EH (cell line): ENCODE measurements around the gene ZNG1F.
"Not testable (repeated sequence)": the region's sequence is repeated elsewhere in the genome, so short reads cannot be mapped to it uniquely, and the experiment has no call there.

Experiments used
- DNase-seq: peaks from one replicate; pipeline ENCODE4 v3.0.0-alpha.2; 2015; ENCODE audit warnings: low read depth

Gene ZNG1F

DNA sequence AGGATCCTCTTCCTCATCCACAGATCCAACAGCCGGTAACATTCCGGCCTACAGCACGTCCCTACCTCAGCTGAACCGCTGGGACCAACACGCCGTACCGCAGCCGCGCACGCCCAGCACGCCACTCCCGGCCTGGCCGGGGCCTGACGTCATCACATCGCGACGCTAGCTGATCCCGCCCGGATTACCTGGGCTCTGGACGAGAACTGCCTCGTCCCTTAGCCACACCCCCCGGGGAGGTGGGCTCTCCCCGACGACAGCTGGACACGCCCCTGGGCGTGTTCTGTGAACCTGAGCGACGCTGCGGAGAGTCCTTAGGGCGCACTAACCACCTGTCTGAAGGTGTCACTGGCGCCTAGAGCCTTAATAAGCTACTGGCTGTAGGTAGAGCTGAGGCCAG lies at the start of gene ZNG1F:
Gene ZNG1F (minus strand): TSS at position 101 of the 400 bp plus-strand sequence. CDS start 59 bp downstream, at position 42.
- not testable (repeated sequence) for DNase-seq

DNA sequence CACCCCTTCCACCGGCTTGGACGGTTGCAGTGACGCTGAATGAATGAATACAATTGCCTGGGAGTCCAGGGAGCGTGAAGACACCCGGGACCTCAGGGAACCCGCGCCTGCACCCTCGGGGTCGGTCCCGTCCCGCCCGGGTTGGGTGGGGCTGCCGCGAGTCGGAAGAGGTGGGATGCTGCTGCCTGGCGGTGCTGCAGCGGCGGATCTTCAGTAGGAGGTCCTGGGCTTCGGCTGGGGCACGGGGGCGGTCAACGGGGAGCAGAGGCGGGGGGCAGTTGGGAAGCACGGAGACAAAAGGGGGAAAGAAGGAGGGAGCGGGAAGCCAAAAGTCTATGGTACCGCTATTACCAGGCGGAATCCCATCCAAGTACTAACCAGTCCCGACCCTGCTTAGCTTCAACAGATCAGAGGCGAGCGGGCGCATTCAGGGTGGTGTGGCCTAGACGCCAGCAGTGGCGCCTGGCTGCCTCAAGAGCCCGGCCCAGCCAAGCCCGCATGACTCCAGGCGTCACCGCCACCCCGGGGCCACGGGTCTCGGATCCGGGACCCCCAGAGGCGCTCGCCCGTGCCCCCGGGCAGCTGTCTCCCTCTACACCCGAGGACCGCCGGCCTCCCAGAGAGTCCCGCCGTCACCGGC lies 48.1 kb upstream of the ZNG1F start:
- DNase-seq, result peak; percentile 11

DNA sequence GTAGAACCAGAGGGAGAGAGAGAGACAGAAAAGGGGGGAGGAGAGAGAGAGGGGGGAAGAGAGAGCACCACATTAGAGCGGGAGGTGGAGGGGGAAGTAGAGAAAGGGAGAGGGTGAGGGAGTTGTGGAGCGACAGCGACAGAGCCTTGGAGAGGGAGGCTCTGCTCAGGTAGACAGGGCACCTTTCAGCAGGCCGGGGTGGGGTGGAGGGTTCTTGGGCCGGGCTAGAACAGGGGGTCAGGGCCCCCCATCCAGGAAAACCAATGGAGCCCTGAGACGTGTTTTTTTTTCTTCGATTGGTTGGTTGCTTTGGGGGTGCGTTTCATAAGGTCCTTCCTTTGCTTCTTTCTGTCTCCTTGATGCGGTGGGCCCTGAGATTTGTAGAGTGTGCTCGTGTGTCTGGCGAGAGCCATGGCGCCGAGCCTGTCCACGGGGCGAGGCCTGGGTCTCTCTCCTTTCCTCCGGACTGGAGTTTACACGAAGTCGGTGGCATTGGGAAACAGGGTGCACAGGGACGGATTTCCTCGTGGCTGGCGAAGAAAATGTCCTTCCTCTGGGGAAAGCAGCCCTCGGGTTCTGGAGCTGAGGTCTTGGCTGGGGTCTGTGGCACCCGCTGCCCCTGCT lies 47.5 kb upstream of the ZNG1F start:
- not testable (repeated sequence) for DNase-seq

DNA sequence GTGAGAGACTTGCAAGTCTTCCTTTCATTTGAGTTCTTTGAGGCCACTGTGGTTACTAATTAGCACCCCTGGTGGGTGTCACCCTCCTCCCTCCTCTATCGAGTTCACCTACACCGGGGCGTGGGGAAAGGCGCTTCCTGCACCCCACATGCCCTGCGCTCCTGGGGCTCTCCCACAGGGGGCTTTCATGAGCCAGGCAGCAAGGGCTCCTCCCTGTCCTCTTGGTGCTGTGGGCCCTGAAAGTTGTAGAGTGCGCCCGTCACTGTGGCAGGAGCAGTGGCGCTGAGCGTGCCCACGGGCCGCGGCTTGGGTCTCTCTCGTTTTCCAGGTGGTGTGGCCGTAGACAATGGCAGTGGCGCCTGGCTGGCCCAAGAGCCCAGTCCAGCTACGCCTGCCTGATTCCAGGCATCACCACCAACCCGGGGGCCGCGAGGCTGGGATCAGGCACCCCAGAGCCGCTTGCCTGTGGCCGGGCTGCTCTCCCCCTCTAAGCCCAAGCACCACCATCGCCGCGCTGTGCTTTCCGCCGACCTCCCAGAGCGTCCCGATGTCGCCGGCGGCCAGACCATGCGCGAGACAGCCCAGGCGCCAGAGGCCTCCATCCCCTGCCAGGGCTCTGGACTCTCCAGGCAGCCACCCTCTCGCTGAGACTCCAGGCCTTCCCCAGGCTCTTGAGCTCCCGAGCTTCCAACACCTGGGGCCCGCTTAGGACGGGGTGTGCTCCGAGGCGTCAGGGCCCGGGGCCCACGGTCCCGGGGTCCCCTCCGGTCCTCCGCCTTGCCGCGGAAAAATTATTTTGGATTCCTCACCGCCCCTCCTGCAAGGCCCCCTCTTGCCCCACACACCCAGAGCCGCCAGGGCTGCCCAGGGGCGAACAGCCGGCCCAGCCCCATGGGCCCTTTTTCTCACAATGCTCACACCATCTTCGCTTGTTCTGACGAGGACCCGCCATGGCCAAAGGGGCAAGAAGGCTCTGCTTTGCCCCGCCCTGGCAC lies 46.0 kb upstream of the ZNG1F start:
- not testable (repeated sequence) for DNase-seq

- not testable (repeated sequence) for DNase-seq
These were observed 45.1 kb upstream of the ZNG1F start for GRCh38 chr9:41234221-41234620.

GRCh38 chr9:41232326-41232725 lies 43.2 kb upstream of the ZNG1F start:
- DNase-seq, result not testable (repeated sequence)

- not testable (repeated sequence) for DNase-seq
These were observed 41.3 kb upstream of the ZNG1F start for GRCh38 chr9:41230418-41230817.

- DNase-seq, result no peak
These were observed 40.6 kb upstream of the ZNG1F start for GRCh38 chr9:41229408-41230401.

DNA sequence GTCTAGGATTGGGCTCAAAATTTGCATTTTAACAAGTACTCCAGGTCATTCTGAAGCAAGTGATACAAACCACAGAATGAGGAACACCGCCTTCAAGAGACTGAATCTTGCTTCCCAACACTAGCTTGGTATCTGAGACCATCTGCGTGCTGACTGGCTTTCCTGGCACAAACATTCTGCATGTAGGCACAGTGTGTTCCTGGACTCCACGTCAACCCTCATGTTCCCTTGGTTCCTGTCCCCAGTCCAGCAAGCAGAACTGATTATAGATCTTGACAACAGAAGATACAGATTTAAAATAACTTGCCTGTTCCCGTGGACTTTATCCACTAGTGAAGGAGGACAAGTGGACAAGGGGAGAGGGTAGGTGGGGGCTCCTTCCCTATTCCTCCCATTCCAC lies 30.7 kb upstream of the ZNG1F start:
- DNase-seq, result not testable (repeated sequence)

- DNase-seq, result not testable (repeated sequence)
These were observed 678 bp downstream of the ZNG1F start for GRCh38 chr9:41188439-41188838.

DNA sequence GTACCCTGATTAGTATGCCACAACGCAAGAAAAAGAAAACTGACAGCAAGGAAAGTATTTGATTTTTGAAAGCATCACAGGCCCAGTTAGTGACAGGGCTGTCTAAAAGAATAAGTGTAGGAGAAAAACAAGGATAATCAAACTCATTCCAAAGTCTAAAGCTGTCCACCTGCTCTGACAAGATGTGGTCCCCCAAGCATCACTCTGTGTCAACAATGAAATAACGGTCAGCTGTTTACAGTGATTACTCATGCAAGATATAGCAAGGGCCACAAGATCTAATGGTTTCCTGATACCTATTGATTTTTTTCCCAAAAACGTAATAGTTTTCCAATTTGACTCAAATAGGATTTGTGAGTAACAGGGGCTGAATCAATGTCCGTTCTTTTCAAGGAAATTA lies 14.1 kb downstream of the ZNG1F start:
- not testable (repeated sequence) for DNase-seq

GRCh38 chr9:41150116-41150515 lies 39.0 kb downstream of the ZNG1F start:
- DNase-seq, result not testable (repeated sequence)

DNA sequence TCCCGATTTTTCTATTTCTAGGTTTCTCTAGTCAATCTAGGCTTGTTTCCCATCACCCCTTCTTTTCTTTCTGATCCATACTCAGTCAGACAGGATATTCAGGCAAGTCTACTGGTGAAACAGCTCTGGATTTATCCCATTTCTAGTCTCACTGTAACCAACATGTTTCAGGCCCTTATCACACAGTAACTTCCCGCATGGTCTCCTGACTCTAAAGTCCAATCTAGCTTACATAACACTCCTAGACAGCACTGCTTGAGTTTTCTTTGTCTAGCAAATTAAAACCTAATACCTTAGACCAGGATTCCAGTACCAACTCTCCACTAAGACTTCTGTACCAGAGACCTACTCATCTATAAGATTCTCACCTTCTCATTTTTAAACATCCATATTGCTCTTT lies 47.2 kb downstream of the ZNG1F start:
- DNase-seq, result not testable (repeated sequence)

DNA sequence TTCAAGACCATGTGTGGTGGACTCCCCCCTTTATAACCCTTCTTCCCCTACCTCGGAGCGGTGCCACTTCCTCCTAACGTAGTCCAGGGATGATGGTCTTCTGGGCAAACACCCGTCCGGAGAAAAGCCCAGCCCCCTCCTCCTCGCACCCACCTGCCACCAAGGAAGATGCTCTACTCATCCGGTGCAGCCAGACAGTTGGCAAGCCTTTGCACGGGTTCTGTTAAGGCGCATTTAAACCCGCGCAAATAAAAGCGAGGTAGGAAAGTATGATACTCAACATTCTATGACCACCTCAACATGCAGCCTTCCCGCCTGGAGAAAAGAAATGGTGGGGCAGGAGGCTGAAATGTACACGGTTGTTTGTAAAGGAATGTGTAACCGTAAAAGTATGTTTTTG lies 60.5 kb downstream of the ZNG1F start, which contains the start of gene FOXD4L6:
Gene FOXD4L6 (minus strand): TSS at position 101 of the 400 bp plus-strand sequence. CDS start 298 bp downstream, outside the sequence.
- DNase-seq, result not testable (repeated sequence)

DNA sequence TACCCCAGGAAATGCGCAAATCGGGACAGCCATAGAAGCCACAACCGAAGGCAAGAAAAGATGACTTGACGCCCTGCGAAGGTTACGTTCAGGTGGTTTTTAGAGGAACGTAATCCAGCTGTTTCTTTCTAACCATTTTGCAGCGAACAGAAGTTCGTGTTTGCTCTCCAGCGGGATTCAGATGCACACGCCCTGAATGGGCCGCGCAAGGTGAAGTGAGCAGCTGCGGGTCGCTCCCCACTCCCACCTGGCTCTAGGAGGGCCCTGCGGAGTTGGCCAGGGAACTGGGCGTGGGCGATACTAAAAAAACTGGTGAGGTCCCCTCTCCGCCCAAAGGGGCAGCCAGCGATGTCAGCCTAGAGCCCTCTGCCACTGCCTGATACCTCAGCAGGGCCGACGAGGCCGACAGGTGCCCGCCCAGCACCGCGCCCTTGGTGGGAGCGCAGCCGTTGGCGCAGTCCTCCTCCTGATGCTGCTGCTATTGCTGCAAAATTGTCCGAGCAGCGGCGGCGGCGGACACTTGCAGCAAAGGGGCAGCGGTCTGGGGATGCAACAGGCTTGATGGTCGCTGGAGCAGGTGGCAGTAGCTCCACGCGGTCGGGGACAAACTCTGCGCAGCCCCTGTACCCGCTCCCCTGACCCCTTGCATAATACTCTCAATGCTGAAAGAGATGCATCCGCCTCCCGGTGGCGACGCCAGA lies 62.2 kb downstream of the ZNG1F start:
- DNase-seq, result not testable (repeated sequence)

- DNase-seq, result not testable (repeated sequence)
These were observed 63.2 kb downstream of the ZNG1F start for GRCh38 chr9:41125936-41126335.

GRCh38 chr9:41125109-41125658 lies 63.9 kb downstream of the ZNG1F start:
- DNase-seq, result not testable (repeated sequence)

DNA sequence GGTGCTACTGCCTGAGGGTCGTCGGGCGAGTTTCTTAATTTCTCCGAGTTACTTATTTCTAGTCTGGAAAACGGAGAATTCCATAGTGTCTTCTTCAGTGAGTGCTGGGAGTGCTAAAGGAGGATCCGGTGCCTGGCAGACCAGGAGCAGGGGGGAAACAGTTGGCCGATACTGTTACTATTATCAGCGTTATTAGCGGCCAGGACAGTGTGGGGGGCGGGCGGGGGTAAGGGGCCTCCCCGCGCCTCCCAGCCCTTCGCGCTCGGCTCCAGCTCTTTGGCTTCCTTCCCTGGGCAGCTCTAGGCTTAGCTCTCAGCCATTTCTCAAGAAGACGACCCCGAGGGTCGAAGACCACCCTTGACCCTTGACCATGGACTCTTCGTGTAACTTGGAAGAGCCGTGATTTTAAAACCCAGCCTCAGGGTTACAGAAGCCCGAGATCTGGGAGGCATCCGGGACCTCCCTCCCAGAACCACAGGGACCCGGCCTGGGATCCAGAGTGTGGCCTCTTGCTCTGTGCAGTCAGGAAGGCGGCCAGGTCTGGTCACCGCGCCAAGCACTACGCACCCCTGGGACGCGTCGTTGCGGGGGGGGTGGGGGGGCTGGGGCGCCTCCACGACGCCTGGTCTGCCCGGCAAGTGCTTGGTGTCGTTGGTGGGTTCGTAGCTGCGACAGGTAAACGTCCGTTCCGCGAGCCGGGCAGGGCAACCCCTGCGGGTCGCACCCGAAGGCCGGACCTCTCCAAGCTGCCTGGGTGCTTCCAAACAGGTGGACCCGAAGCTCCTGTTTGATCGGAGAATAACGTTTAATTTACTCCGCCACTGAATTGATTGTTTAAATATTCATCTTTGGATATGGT lies 64.6 kb downstream of the ZNG1F start:
- not testable (repeated sequence) for DNase-seq

- not testable (repeated sequence) for DNase-seq
These were observed 65.3 kb downstream of the ZNG1F start for GRCh38 chr9:41123812-41124211.
